Astrocyte of the spinal cord (primary cell): ENCODE measurements around the gene FARP1.

ENCODE experiments used
- DNase-seq: peaks from one replicate; pipeline ENCODE4 v3.0.0; 2011; ENCODE audit warnings: low read depth, low spot score
- H3K4me3 ChIP-seq: 2 replicates; pipeline ENCODE4 v1.5.1; 2011; ENCODE audit warnings: low read depth, mild to moderate bottlenecking, low read length, moderate library complexity
- in situ Hi-C: cut with HindIII; loops from 2 replicates; pipeline ENCODE4 v1.10.0; 2017; ENCODE audit warnings: low sequenced_read_pairs
- TF ChIP-seq, protein P1 (sequence below): IDR thresholded peaks from 2 replicates; pipeline ENCODE4 v1.5.1; 2012; ENCODE audit warnings: low read depth, mild to moderate bottlenecking, low read length, inconsistent platforms

FARP1 gene

DNA sequence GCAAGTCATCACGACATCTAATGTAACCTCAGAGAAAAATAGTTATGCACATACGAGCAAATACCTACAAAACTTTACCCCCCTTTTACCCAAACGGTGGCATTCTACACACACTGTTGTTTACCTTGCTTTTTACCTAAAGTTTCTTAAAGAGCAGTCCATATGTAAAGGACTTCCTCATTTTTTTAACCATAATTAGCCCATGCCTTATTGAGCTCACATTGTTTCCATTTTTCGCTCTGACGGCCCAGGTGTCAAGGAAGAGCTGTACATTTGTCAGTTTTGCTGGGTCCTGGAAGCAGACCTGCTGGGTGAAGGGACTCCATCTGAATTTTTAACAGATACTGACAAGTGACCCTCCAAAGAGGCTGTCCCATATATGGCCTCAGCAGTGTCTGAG is 344.6 kb downstream of the FARP1 start:
- TF ChIP-seq, protein P1, sequence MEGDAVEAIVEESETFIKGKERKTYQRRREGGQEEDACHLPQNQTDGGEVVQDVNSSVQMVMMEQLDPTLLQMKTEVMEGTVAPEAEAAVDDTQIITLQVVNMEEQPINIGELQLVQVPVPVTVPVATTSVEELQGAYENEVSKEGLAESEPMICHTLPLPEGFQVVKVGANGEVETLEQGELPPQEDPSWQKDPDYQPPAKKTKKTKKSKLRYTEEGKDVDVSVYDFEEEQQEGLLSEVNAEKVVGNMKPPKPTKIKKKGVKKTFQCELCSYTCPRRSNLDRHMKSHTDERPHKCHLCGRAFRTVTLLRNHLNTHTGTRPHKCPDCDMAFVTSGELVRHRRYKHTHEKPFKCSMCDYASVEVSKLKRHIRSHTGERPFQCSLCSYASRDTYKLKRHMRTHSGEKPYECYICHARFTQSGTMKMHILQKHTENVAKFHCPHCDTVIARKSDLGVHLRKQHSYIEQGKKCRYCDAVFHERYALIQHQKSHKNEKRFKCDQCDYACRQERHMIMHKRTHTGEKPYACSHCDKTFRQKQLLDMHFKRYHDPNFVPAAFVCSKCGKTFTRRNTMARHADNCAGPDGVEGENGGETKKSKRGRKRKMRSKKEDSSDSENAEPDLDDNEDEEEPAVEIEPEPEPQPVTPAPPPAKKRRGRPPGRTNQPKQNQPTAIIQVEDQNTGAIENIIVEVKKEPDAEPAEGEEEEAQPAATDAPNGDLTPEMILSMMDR, result no peak
- no peak for DNase-seq
- in situ Hi-C loops, result no loop called here
- H3K4me3 ChIP-seq, result no peak overlapping the region

DNA sequence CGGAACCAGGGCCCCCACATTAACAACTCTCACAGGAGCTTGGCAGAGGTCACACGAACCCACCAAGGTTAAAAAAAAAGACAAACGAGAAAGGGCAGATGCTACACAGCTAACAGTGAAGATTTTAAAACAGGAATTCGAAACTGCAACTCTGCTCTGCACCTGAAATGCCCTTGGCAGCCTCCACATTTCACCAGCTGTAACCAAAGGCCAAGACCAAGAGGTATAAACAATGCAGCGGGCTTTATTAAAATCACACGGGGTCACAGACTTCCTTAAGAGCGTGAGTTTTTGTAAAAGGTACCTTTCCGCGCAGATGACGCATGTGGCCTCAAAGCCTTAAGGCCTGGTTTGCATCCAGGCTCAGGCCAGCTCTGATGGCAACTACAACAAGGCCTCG is 345.8 kb downstream of the FARP1 start:
- in situ Hi-C loops, result no loop called here
- TF ChIP-seq, protein P1, result no peak
- no peak for DNase-seq
- no peak overlapping the region for H3K4me3 ChIP-seq

DNA sequence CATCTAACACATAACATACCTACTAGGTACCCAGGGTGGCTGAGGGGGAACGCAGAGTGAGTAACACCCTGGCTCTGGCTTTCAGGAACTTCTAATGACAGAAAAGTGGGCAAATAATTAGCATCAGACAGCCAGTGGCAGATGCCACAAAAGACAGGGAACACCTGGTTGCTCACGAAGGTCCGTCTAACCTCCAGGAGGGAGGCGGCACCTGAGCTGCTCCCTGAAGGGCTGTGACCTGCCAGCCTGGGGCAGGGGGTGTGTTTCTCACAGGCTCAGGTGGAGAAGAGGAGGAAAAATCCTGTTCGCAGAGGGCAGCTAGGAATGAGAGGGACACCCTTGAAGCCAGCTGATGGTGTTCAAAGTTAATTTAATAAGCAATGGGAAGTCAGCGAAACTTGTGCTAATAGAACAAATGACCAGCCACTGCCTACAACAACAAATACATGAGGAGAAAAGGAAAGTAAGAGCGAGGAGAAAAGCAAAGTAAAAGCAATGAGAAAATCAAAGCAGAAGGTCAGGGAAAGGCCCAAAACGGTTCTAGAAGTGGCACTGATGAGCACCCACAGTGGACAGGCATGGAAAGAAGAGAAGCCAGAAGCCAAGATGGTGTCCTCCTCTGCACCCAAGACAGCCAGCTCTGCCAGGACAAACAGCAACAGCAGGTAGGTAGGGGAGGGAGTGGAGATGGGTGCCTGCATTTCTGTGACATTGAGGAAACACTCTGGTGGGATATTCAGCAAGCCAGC is 346.7 kb downstream of the FARP1 start:
- TF ChIP-seq, protein P1, result no peak
- H3K4me3 ChIP-seq, result no peak overlapping the region
- in situ Hi-C loops, result no loop called here
- DNase-seq, result no peak

DNA sequence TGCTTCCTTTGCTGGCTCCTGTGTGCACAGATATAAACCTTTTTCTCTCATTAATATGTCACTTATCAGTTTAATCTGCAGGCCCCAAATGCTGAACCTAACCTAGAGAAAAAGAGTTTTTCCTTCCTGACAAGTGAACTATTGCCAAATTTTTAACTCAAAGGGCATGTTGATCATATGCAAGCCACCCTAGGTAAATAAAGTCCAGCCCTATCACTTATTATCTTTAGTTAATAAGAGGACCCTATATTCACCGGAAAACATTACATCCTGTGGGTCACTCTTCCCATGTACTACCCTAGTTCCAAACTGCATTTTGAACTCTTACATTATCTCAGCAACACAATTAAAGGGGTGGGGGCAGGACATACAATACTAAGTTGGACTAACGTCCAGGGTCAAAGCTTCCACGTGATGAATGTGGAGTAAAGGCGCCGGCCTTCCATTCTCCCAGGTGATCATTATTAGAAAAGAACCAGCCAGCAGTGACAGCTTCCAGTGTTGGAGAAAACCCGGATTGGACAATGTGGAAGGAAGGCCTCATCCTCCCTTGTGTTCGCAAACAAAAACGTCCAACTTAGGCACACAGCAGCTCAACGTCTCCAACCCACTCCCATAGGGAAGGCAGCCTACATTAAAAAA is 347.4 kb downstream of the FARP1 start:
- TF ChIP-seq, protein P1, result no peak
- no peak for DNase-seq
- no peak overlapping the region for H3K4me3 ChIP-seq
- in situ Hi-C loops, result no loop called here

DNA sequence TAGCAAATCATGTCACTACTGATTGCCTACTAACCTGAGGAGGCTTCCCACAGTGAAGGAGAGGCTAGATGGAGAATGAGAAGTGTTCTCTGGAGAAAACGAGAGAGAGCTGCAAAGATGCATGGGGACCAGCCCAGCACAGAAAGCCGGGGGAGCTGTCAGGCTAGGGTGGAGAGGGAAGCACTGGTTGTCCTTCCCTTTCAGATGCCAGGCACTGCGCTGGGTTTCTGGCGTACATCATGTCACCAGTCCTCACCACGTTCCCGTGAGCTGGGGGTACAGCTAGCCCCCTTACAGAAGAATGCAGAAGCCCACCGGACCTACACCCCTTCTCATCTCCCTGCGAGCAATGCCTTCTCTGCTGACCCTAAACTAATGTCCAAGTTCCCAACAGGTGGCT is 348.0 kb downstream of the FARP1 start:
- TF ChIP-seq, protein P1, result no peak
- no peak for DNase-seq
- H3K4me3 ChIP-seq, result no peak overlapping the region
- in situ Hi-C loops, result no loop called here

DNA sequence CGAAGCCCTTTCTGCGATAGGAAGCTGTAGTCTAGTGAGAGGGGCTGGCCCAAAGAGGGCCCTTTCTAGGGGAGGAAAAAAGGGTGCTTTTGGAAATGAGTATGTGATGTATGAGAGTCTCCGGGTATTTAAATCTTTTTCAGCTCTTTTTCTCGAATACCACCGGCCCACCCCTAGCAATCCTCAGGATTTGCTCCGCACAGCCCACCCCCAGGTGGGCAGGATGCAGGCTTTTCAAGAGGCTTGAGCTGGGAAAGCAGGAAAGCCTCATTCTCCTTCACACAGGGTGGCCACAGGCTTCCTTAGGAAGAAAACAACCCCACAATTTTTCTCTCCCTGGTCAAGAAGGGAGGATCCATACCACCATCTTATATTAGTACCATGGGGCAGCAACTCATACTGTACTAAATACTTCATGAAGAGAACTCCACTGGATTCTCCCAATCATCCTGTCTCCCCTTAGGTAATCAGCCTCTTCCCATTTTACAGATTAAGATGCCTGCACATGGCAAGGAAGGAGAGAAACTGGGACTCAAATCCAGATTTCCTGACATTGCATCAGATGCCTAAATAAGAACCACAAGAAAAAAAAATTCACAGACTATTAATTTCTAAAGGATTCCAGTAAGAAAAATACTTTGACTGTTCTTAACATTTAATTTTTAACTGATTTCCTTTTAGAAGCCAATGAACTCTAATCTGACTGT is 349.6 kb downstream of the FARP1 start:
- H3K4me3 ChIP-seq, result no peak overlapping the region
- TF ChIP-seq, protein P1, result no peak
- DNase-seq, result no peak
- in situ Hi-C loops, result no loop called here
